Measurements from ENCODE around the gene CD6. TPM values are rescaled to one million over a fixed set of nuclear protein-coding genes. Genes with fewer than 3 reads are reported as not detected.

Gene CD6
- total RNA-seq, 2 donors from 2014 or later, result 0.51 to 1.2 TPM

GRCh38 chr11:60939301-60939700 lies 32.2 kb upstream of the CD6 start:
- H3K36me3 ChIP-seq, result no peaks in the 10 kb centered on the region
- H3K9me3 ChIP-seq, result no peaks in the 10 kb centered on the region
- intact Hi-C loops (cut with DNase I), result no loop called here
- no peak for DNase-seq (ENCODE audit: low spot score)
- no peak overlapping the region for H3K27ac ChIP-seq
- WGBS, result 89% methylated on average over 7 of the region's 7 CpGs
- no peaks in the 10 kb centered on the region for H3K4me1 ChIP-seq (replicated peaks)
- no peak overlapping the region for H3K4me3 ChIP-seq
- no peaks in the 10 kb centered on the region for H3K27me3 ChIP-seq (replicated peaks; ENCODE audit: insufficient read depth)
- no peak for TF ChIP-seq POLR2A (IDR thresholded peaks at IDR 0.05)
- no peak for TF ChIP-seq POLR2AphosphoS5 (IDR thresholded peaks at IDR 0.05)
- TF ChIP-seq CTCF (IDR thresholded peaks at IDR 0.05), result no peak

- H3K4me1 ChIP-seq (replicated peaks), result no peaks in the 10 kb centered on the region
- H3K4me3 ChIP-seq, result no peak overlapping the region
- 60% methylated on average over 2 of the region's 2 CpGs for WGBS
- no peak for DNase-seq (ENCODE audit: low spot score)
- no peak overlapping the region for H3K27ac ChIP-seq
- TF ChIP-seq POLR2AphosphoS5 (IDR thresholded peaks at IDR 0.05) (no peak), CTCF (IDR thresholded peaks at IDR 0.05) (no peak), POLR2A (IDR thresholded peaks at IDR 0.05) (no peak)
- no peaks in the 10 kb centered on the region for H3K27me3 ChIP-seq (replicated peaks; ENCODE audit: insufficient read depth)
- H3K9me3 ChIP-seq, result no peaks in the 10 kb centered on the region
- intact Hi-C loops (cut with DNase I), result no loop called here
- H3K36me3 ChIP-seq, result no peaks in the 10 kb centered on the region
These were observed 31.6 kb upstream of the CD6 start for GRCh38 chr11:60939855-60940254.

GRCh38 chr11:60941371-60942119 lies 29.9 kb upstream of the CD6 start:
- no peak overlapping the region for H3K4me3 ChIP-seq
- H3K27me3 ChIP-seq (replicated peaks; ENCODE audit: insufficient read depth), result no peaks in the 10 kb centered on the region
- intact Hi-C loops (cut with DNase I), result no loop called here
- WGBS, result 80% methylated on average over 6 of the region's 6 CpGs
- H3K36me3 ChIP-seq, result no peaks in the 10 kb centered on the region
- no peaks in the 10 kb centered on the region for H3K9me3 ChIP-seq
- TF ChIP-seq POLR2A (IDR thresholded peaks at IDR 0.05) (no peak), POLR2AphosphoS5 (IDR thresholded peaks at IDR 0.05) (no peak), CTCF (IDR thresholded peaks at IDR 0.05) (no peak)
- no peaks in the 10 kb centered on the region for H3K4me1 ChIP-seq (replicated peaks)
- no peak overlapping the region for H3K27ac ChIP-seq
- DNase-seq (ENCODE audit: low spot score), result no peak

- H3K27me3 ChIP-seq (replicated peaks; ENCODE audit: insufficient read depth), result no peaks in the 10 kb centered on the region
- 63% methylated on average over 4 of the region's 4 CpGs for WGBS
- no peak for TF ChIP-seq POLR2AphosphoS5 (IDR thresholded peaks at IDR 0.05)
- TF ChIP-seq POLR2A (IDR thresholded peaks at IDR 0.05), result no peak
- no peak for TF ChIP-seq CTCF (IDR thresholded peaks at IDR 0.05)
- DNase-seq (ENCODE audit: low spot score), result no peak
- no peaks in the 10 kb centered on the region for H3K4me1 ChIP-seq (replicated peaks)
- no peak overlapping the region for H3K4me3 ChIP-seq
- intact Hi-C loops (cut with DNase I), result no loop called here
- H3K9me3 ChIP-seq, result no peaks in the 10 kb centered on the region
- no peak overlapping the region for H3K27ac ChIP-seq
- no peaks in the 10 kb centered on the region for H3K36me3 ChIP-seq
These were observed 29.3 kb upstream of the CD6 start for GRCh38 chr11:60942219-60942618.

- intact Hi-C loops (cut with DNase I), result no loop called here
- peak; percentile 38 for TF ChIP-seq POLR2AphosphoS5 (IDR thresholded peaks at IDR 0.05)
- TF ChIP-seq POLR2A (IDR thresholded peaks at IDR 0.05), result no peak
- H3K4me3 ChIP-seq, result no peak overlapping the region
- no peaks in the 10 kb centered on the region for H3K4me1 ChIP-seq (replicated peaks)
- H3K36me3 ChIP-seq, result no peaks in the 10 kb centered on the region
- 33% methylated on average over 9 of the region's 9 CpGs for WGBS
- no peaks in the 10 kb centered on the region for H3K27me3 ChIP-seq (replicated peaks; ENCODE audit: insufficient read depth)
- peak; percentile 79 for DNase-seq (ENCODE audit: low spot score)
- H3K9me3 ChIP-seq, result no peaks in the 10 kb centered on the region
- no peak overlapping the region for H3K27ac ChIP-seq
These were observed 28.4 kb upstream of the CD6 start for GRCh38 chr11:60942970-60943565.

All from prostate gland (tissue), 2 donors.